Activated T-helper 17 cell treated with anti-CD3 and anti-CD28 coated beads, Interleukin-2, amount 50 U/mL, for 72 hours (primary cell): ENCODE data around the gene EDC3. TPM values are rescaled to one million over a fixed set of nuclear protein-coding genes. Genes with fewer than 3 reads are reported as not detected.
"Not testable (repeated sequence)": the region's sequence is repeated elsewhere in the genome, so short reads cannot be mapped to it uniquely, and the experiment has no call there.

ENCODE experiments used
- ATAC-seq: fragments of 150-1000 bp; cut with Tn5 transposase; replicated peaks from 2 replicates; pipeline ENCODE4 v1.10.0; 2021; ENCODE audit warnings: mild to moderate bottlenecking, moderate library complexity
- H3K27ac Mint-ChIP-seq: one replicate; pipeline ENCODE4 v1.8.0; 2022; ENCODE audit warnings: mixed read lengths
- H3K27me3 Mint-ChIP-seq: one replicate; pipeline ENCODE4 v1.8.0; 2022; ENCODE audit warnings: mixed read lengths
- H3K36me3 Mint-ChIP-seq: one replicate; pipeline ENCODE4 v1.8.0; 2022; ENCODE audit warnings: low read depth, mild to moderate bottlenecking, mixed read lengths
- H3K4me1 Mint-ChIP-seq: one replicate; pipeline ENCODE4 v1.8.0; 2022; ENCODE audit warnings: mixed read lengths
- H3K4me3 Mint-ChIP-seq: one replicate; pipeline ENCODE4 v1.8.0; 2022; ENCODE audit warnings: mild to moderate bottlenecking, mixed read lengths
- H3K9me3 Mint-ChIP-seq: one replicate; pipeline ENCODE4 v1.8.0; 2022; ENCODE audit warnings: mixed read lengths
- total RNA-seq, 2 donors: library from RNA; stranded (reverse); gene quantifications; one replicate each; pipeline ENCODE4 v1.2.3, GENCODE V29; 2022

EDC3 gene
- total RNA-seq, 2 donors from 2014 or later = 47.9 to 56.0 TPM

DNA sequence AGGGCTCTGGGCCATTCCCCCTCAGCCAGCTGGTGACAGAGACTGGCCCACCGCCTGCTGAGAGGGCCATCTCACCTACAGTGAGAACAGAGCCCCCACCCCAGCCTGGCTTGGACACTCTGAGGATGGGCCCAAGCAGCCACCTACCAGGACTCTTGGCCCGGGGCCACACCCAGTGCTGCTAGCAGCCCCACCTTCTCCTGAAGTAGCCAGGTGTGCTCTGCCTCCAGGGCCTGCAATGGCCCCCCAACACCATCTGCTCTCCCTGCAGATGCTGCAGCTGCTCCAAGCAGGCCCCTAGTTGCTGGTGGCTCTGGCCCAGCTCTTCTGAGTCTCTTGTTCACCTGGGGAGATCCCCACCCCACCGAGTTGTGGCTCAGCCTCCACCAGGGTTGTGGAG is 87.0 kb downstream of the EDC3 start:
- Mint-ChIP-seq H3K4me3 (no peak overlapping the region), H3K27me3 (no peaks in the 10 kb centered on the region), H3K27ac (no peak overlapping the region), H3K4me1 (no peaks in the 10 kb centered on the region), H3K9me3 (no peaks in the 10 kb centered on the region), H3K36me3 (no peaks in the 10 kb centered on the region)
- no peak for ATAC-seq

DNA sequence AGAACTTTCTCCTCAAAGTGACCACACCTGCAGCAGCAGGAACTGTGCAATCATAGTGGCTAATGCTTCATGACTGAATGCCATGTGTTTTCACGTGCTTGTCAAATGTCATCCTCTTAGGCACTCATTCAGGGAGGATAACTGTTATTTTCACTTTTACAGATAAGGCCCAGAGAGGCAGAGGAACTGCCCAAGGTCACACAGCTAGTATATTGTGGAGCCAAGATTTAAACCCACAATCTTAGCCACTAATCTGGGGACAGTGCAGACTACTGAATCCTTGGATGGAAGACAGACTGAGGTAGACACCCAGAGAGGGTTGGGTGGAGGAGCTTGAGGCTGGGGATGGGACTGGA is 90.1 kb downstream of the EDC3 start:
- no peak overlapping the region for H3K4me3 Mint-ChIP-seq
- H3K4me1 Mint-ChIP-seq = no peaks in the 10 kb centered on the region
- H3K9me3 Mint-ChIP-seq = no peaks in the 10 kb centered on the region
- H3K27ac Mint-ChIP-seq = no peak overlapping the region
- no peaks in the 10 kb centered on the region for H3K36me3 Mint-ChIP-seq
- H3K27me3 Mint-ChIP-seq = no peaks in the 10 kb centered on the region
- ATAC-seq = no peak

DNA sequence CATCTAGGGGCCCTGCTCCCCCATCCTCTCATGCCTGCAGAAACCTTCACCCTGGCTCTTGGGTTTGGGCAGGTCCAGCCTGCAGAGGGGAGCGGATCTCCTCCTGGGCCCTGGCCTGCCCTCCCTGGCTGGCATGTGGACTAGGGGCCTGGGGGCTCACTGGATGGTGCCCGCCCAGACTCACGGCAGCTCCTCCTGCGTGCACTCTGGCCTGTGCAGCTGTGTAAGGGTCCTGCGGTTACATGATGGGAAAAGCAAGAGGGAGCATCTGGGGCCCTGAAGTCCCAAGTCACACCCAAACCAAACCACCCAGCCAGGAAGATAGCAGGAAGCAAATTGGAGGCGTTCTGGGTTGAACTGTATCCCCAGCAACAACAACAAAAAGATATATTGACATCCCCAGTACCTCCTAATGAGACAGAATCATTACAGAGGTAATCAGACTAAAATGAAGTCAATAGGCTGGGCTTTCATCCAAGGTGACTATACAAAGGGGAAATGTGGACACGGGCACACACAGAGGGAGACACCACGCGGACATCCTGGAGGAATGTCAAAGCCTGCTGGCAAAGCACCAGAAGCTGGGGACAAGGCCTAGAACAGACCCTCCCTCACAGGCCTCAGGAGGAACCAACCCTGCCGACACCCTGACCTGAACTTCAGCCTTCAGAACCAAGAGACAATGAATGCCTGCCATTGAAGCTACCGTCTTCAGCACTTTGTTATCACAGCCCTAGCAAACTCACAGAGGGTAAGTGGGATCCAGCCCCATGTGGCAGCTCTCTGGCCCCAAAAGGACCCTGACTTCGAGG is 90.6 kb downstream of the EDC3 start:
- H3K4me3 Mint-ChIP-seq = no peak overlapping the region

DNA sequence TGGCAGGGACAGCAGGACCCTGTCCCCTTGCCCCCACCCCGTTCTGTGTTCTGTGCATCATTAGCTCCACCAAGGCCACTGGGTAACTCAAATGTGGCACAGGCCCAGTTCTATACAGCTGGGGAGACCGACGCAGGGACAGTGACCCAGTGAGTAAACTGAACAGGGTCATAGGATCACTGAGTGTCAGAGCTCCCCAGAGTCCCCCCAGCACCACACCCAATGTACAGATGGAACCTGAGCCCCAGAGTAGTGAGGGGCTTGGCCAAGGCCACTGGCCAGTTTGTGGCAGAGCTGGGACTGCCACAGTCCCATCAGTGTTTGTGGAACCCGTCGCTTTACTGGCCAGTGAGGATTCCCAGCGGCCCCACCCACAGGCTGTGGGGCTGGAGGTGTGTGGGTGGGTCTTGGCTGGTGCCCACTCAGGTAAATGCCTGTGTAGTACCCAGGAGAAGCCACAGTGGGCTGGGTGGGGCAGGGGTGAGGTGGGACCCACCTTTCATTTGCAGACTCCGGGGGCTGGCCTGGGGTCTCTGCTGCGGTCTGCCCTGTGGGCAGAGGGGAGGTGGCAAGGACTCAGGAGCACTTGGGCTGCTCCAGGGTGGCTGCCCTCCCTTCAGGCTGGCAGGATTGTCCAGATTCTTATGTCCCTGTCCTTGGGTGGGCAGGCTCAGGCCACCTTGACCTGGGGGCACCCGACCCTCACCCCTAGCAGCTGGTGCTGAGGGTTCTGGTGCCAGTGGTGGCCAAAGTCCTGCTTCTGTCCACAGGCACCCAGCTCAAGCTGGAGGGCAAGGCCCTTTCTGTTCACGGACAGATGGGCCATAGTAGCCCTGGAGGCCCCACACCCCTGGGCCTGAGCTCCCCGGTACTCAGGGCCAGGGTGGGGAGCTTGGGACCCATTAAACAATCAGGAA is 91.8 kb downstream of the EDC3 start:
- H3K9me3 Mint-ChIP-seq = no peaks in the 10 kb centered on the region
- H3K36me3 Mint-ChIP-seq = no peaks in the 10 kb centered on the region
- H3K27me3 Mint-ChIP-seq = no peaks in the 10 kb centered on the region
- no peak overlapping the region for H3K4me3 Mint-ChIP-seq
- peak overlapping the region; percentile 10 for H3K27ac Mint-ChIP-seq
- no peak for ATAC-seq
- no peaks in the 10 kb centered on the region for H3K4me1 Mint-ChIP-seq

More for the DNA sequence above, 90.6 kb downstream of the EDC3 start:
- Mint-ChIP-seq H3K27me3 (no peaks in the 10 kb centered on the region), H3K4me1 (no peaks in the 10 kb centered on the region), H3K27ac (no peak overlapping the region), H3K36me3 (no peaks in the 10 kb centered on the region), H3K9me3 (no peaks in the 10 kb centered on the region)
- no peak for ATAC-seq

DNA sequence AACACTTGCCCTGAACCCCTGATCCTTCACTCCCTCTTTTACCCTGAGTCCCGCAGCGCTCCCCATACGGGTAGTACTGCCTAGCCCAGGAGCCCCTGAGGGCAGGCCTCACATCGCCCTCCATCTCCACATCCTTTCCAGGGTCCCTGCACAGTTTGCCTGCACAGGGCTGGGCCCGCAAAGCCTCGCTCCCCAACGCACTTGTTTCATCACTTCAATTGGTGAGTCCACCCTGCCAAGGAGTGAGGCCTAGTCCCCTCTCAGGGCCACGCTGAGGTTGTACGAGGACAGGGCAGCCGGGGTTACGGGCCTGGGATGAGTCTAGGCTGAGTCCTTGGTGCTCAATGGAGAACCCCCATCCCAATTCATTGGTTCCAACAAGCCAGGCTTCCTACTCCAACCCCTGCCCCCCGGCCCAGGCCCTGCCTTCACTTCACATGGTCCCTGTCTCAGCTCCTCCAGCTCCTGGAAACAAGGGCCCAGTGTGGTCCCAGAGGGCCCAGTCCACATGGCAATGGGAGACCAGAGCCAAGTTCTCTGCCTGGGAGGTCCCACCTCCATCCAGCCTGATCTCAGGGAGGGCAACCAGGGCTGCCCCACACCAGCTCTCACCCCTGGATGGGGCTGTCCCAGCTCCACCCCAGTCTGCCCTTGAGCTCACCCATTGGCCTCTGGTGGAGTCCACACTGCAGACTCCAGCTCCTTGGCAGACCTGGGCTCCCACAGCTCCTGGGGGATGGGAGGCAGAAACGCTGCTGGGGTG is 92.6 kb downstream of the EDC3 start:
- H3K27me3 Mint-ChIP-seq = no peaks in the 10 kb centered on the region
- H3K9me3 Mint-ChIP-seq = no peaks in the 10 kb centered on the region
- peaks cover 6% of the 10 kb centered on the region for H3K36me3 Mint-ChIP-seq
- peak overlapping the region; percentile 10 for H3K27ac Mint-ChIP-seq
- H3K4me1 Mint-ChIP-seq = peaks cover 4% of the 10 kb centered on the region
- ATAC-seq = no peak
- no peak overlapping the region for H3K4me3 Mint-ChIP-seq

DNA sequence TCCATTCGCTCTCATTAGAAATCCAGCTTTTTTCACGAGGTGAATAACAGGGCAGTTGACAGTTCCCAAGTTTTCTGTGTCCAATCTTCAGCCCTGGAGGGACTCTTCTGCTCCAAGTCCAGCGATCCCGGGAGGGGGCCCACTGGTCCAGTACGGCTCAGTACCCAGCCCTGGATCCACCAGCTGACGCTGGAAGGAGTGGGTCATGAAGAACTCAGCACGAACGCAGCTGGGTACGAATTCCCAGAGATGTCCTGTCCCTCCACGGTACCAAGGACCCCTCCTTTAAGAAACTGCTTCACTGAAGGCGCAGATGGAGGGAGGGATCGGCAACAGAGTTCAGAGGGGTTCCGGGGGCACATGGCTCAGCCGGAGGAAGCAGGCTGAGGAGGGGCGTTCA is 96.7 kb downstream of the EDC3 start:
- H3K36me3 Mint-ChIP-seq = peaks cover 37% of the 10 kb centered on the region
- H3K4me3 Mint-ChIP-seq = peak overlapping the region; percentile 88
- H3K4me1 Mint-ChIP-seq = peaks cover 9% of the 10 kb centered on the region
- H3K27ac Mint-ChIP-seq = peak overlapping the region; percentile 92
- no peaks in the 10 kb centered on the region for H3K9me3 Mint-ChIP-seq
- ATAC-seq = no peak
- H3K27me3 Mint-ChIP-seq = no peaks in the 10 kb centered on the region

DNA sequence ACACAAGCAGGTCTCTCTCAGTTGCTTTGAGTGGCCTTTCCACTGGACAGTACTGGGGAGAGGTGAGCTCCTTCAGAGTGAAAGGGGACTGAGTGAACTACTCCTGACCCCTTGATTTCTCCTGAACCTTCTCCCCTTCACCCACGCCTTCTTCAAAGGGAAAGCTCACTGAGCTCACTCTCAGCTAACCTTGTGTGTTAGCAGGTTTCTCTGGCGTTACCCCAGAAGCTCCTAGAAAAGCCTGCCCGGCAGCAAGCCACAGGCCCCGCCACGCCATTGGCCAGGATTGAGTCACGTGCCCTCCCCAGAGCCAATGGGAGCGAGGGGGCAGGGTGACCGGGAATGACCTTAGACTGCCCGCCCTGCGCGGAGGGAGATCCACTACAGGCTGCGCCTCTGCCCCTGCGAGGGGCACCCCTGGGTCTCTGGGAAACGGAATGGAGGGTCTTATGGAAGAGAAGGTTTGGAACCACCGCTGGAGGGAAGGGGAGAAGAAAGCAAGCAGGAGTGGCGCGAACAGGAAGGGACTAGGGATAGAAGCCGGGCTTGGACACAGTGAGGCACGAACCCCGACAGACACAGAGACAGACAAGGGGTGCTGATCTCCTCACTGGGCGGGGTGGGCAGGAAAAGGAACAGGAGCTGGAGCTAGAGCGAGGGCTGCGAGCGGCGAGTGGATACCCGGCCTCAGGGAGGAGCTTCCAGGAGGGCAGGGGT is 97.5 kb downstream of the EDC3 start:
- peaks cover 9% of the 10 kb centered on the region for H3K4me1 Mint-ChIP-seq
- ATAC-seq = peak; percentile 100
- H3K27me3 Mint-ChIP-seq = no peaks in the 10 kb centered on the region
- peaks cover 45% of the 10 kb centered on the region for H3K36me3 Mint-ChIP-seq
- peak overlapping the region; percentile 88 for H3K4me3 Mint-ChIP-seq
- H3K9me3 Mint-ChIP-seq = no peaks in the 10 kb centered on the region
- H3K27ac Mint-ChIP-seq = peak overlapping the region; percentile 92

DNA sequence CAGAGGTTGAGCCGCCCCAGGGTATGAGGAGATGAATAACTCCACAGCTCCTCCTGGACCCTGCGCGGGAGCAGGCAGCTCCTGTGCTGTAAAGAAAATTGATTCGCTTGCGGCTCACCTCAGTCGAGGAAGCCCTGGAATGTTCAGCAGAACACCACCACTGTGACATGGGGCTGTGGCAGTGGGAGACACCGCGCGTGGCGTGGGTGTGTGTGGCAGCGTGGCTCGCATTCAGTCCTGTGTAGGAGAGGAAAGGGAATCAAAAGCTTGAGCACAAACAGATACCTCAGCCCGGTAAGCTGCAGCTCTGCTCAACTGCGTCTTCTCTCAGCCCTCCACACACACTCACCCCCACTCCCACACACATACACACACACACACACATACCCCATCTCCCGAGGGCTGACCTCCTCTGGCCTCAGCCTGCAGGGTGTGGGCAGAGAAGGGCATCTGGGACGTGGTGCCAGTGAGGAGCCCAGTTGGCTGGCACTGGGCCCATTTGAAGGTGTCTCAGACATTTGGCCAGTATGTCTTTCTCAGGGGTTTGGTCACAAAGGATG is 98.6 kb downstream of the EDC3 start:
- not testable (repeated sequence) for H3K4me3 Mint-ChIP-seq, H3K27ac Mint-ChIP-seq, ATAC-seq, H3K9me3 Mint-ChIP-seq, H3K4me1 Mint-ChIP-seq, H3K27me3 Mint-ChIP-seq
- H3K36me3 Mint-ChIP-seq = peaks cover 54% of the 10 kb centered on the region

DNA sequence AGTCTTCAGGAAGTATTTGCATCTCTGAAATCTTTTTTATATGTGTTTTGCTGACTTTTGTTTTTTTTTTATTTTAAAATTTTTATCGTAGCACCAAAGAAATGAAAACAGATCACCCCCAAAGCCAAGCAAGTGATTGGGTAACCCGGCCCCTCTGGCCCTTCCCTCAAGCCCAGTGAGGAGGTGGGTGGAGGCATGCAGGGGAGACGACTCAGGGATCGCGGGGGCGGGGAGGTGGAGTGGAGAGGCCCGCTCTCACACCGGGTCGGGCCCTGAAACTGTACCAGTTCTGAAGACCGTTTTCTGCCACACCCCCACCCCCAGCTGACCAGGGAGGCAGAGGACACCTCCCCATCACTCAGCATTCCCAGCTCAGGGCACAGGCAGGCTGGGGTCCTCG is 99.1 kb downstream of the EDC3 start:
- H3K9me3 Mint-ChIP-seq = not testable (repeated sequence)

DNA sequence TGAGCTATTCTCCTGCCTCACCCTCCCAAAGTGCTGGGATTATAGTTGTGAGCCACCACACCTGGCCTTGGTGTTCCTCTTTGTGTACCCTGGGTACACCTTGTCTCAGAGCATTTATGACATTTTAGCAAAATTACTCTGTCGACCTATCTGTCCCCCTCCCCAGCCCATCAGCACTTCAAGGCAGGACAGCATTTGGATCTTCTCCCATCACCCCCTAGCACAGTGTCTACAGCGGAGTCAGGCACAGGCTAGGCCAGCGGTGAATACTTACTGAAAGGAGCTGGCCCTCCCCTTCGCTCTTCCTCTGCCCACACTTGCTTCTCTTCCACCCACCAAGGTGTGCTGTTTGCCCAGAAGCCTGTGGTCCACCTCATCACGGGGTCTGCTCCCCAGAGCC is 100.6 kb downstream of the EDC3 start:
- H3K9me3 Mint-ChIP-seq = no peaks in the 10 kb centered on the region
- H3K27me3 Mint-ChIP-seq = no peaks in the 10 kb centered on the region
- H3K27ac Mint-ChIP-seq = peak overlapping the region; percentile 29
- no peak overlapping the region for H3K4me3 Mint-ChIP-seq
- H3K36me3 Mint-ChIP-seq = peaks cover 71% of the 10 kb centered on the region
- peaks cover 9% of the 10 kb centered on the region for H3K4me1 Mint-ChIP-seq
- ATAC-seq = no peak

More for the DNA sequence above, 99.1 kb downstream of the EDC3 start:
- not testable (repeated sequence) for H3K27me3 Mint-ChIP-seq, H3K4me1 Mint-ChIP-seq, H3K4me3 Mint-ChIP-seq, H3K27ac Mint-ChIP-seq, ATAC-seq
- peaks cover 58% of the 10 kb centered on the region for H3K36me3 Mint-ChIP-seq

DNA sequence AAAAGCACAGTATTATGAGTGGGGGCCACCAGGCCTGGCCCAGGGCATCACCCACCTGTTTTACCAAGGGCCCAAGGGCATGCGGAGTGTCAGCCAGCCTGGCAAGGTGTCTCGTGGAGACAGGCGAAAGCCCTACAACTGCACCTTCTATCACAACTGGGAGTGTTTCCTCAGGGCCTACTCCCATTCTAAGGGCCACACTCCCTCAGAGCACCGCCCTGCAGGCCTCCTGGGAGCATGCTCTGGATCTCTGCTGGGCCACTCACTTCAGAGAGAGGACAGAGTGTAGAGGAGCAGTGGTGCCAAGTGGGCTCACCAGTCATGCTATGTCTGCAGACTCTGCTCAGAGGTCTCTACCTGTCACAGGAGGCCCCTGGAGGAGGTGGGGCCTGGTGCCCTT is 101.4 kb downstream of the EDC3 start:
- no peaks in the 10 kb centered on the region for H3K9me3 Mint-ChIP-seq
- H3K4me1 Mint-ChIP-seq = peaks cover 9% of the 10 kb centered on the region
- ATAC-seq = no peak
- no peak overlapping the region for H3K27ac Mint-ChIP-seq
- no peak overlapping the region for H3K4me3 Mint-ChIP-seq
- H3K36me3 Mint-ChIP-seq = peaks cover 79% of the 10 kb centered on the region
- no peaks in the 10 kb centered on the region for H3K27me3 Mint-ChIP-seq

DNA sequence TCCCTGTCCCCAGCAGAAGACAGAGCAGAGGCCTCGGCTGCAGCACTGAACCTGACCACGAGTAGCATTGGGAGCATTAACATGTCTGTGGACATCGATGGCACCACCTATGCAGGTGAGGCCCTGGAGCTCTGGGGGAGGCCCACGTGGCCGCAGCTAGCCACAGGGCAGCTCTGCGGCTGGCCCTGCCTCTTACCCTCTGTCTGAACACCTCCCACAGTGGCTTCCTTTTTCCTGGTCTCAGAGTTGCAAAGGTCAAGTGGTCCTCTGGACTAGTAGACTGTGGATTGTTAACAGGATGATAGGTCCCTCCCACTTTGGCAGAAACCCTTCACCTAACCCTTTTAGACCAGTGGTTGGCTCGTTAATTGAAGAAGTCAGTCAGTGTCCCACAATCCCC is 102.7 kb downstream of the EDC3 start:
- Mint-ChIP-seq H3K9me3 (no peaks in the 10 kb centered on the region), H3K27ac (no peak overlapping the region), H3K36me3 (peaks cover 83% of the 10 kb centered on the region), H3K4me3 (no peak overlapping the region), H3K27me3 (no peaks in the 10 kb centered on the region), H3K4me1 (peaks cover 5% of the 10 kb centered on the region)
- ATAC-seq = no peak

DNA sequence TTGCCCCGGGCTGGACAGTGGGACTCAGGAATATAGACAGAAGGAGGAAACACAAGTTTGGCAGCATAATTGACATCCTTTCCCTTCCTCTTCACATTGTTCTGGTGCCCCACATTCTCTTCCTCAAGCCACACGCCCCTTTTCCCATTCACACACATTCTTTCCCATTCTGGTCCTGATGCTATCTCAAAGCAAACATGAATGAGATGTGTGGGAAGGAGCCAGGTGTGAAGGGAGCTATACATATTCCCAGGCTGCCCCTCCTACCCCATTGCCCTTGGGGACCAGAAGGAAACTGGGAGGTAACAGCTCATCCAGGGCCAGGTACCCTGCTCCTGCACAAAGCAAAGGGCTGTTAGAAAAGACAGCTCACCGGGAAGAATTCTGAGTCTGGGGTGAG is 103.6 kb downstream of the EDC3 start:
- Mint-ChIP-seq H3K9me3 (no peaks in the 10 kb centered on the region), H3K4me1 (no peaks in the 10 kb centered on the region), H3K4me3 (no peak overlapping the region), H3K27me3 (no peaks in the 10 kb centered on the region), H3K36me3 (peaks cover 82% of the 10 kb centered on the region), H3K27ac (no peak overlapping the region)
- no peak for ATAC-seq

DNA sequence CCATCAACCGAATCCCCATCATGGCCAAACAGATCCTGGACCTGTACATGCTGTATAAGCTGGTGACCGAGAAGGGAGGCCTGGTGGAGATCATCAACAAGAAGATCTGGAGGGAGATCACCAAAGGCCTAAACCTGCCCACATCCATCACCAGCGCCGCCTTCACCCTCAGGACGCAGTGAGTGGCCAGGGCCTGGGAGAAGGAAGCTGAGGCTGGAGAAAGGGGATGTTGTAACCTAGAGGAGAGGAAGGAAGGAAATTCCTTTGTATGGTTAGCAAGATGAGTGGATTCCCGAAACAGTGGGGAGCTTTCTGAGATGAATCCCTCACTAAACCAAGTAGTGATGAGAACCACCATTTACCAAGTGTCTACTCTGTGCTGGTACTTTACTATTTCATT is 106.0 kb downstream of the EDC3 start:
- Mint-ChIP-seq H3K4me3 (no peak overlapping the region), H3K9me3 (no peaks in the 10 kb centered on the region)
- no peak for ATAC-seq

More for the DNA sequence above, 106.0 kb downstream of the EDC3 start:
- no peaks in the 10 kb centered on the region for H3K4me1 Mint-ChIP-seq
- no peak overlapping the region for H3K27ac Mint-ChIP-seq
- no peaks in the 10 kb centered on the region for H3K27me3 Mint-ChIP-seq
- peaks cover 85% of the 10 kb centered on the region for H3K36me3 Mint-ChIP-seq
